GM12872 (cell line): ENCODE data around the gene KIF7.

Experiments used
- CTCF ChIP-seq: IDR thresholded peaks from 3 replicates; pipeline ENCODE4 v1.5.1; 2011; ENCODE audit warnings: low read depth, mild to moderate bottlenecking, low read length, moderate library complexity; ENCODE audit not compliant: insufficient read depth

KIF7 gene

GRCh38 chr15:89667706-89667960, 12.4 kb upstream of the KIF7 start:
- no peak for TF ChIP-seq CTCF

GRCh38 chr15:89666858-89667705, 11.8 kb upstream of the KIF7 start:
- TF ChIP-seq CTCF = no peak

GRCh38 chr15:89666184-89666857, 11.1 kb upstream of the KIF7 start:
- TF ChIP-seq CTCF = no peak

GRCh38 chr15:89665449-89666181, 10.3 kb upstream of the KIF7 start:
- TF ChIP-seq CTCF = no peak

- TF ChIP-seq CTCF = no peak
These were observed 9.4 kb upstream of the KIF7 start for GRCh38 chr15:89664441-89665350.

- TF ChIP-seq CTCF = no peak
These were observed 7.8 kb upstream of the KIF7 start for GRCh38 chr15:89662893-89663626.
